HEK293T (cell line): ENCODE measurements around the gene ZNF263.

Experiments used
- CTCF ChIA-PET: fragments of 350-600 bp; formaldehyde crosslinking; extraction: SDS; loops from one replicate; lab custom pipeline; 2021; ENCODE audit warnings: antibody characterized with exemption, inconsistent platforms; lab: Yijun Ruan, JAX
- POLR2A ChIA-PET: fragments of 350-600 bp; formaldehyde crosslinking; extraction: SDS; loops from one replicate; lab custom pipeline; 2020; ENCODE audit warnings: antibody characterized with exemption, inconsistent platforms; lab: Yijun Ruan, JAX
- DNase-seq: peaks from one replicate; pipeline ENCODE4 v3.0.0; 2012; ENCODE audit warnings: mixed read lengths; ENCODE audit errors: extremely low spot score
- ARNT ChIP-seq: fragments of 450-650 bp; IDR thresholded peaks from 2 replicates; pipeline ENCODE4 v1.6.1; 2017; ENCODE audit warnings: mild to moderate bottlenecking
- BHLHE40 ChIP-seq: fragments of 450-650 bp; IDR thresholded peaks from 2 replicates; pipeline ENCODE4 v1.6.1; 2016; ENCODE audit warnings: mild to moderate bottlenecking, moderate library complexity, borderline replicate concordance
- CTBP1 ChIP-seq: fragments of 450-650 bp; IDR thresholded peaks from 2 replicates; pipeline ENCODE4 v1.6.1; 2016; ENCODE audit warnings: borderline replicate concordance
- ELF4 ChIP-seq: fragments of 450-650 bp; IDR thresholded peaks from 2 replicates; pipeline ENCODE4 v1.6.1; 2017; ENCODE audit warnings: antibody characterized with exemption
- FOXA1 ChIP-seq: fragments of 450-650 bp; IDR thresholded peaks from 2 replicates; pipeline ENCODE4 v1.6.1; 2016; ENCODE audit warnings: mild to moderate bottlenecking
- FOXK2 ChIP-seq: fragments of 450-650 bp; IDR thresholded peaks from 2 replicates; pipeline ENCODE4 v1.6.1; 2016; ENCODE audit warnings: mild to moderate bottlenecking
- FOXM1 ChIP-seq: fragments of 450-650 bp; IDR thresholded peaks from 2 replicates; pipeline ENCODE4 v1.6.1; 2017; ENCODE audit warnings: mild to moderate bottlenecking, borderline replicate concordance
- HDGF ChIP-seq: fragments of 450-650 bp; IDR thresholded peaks from 2 replicates; pipeline ENCODE4 v1.6.1; 2017; ENCODE audit warnings: antibody characterized with exemption, borderline replicate concordance
- L3MBTL2 ChIP-seq: fragments of 450-650 bp; conservative IDR thresholded peaks from 2 replicates; pipeline ENCODE4 v1.6.1; 2016; ENCODE audit warnings: mild to moderate bottlenecking
- LEF1 ChIP-seq: fragments of 450-650 bp; IDR thresholded peaks from 2 replicates; pipeline ENCODE4 v1.6.1; 2017; ENCODE audit warnings: mild to moderate bottlenecking, borderline replicate concordance
- NFRKB ChIP-seq: fragments of 450-650 bp; IDR thresholded peaks from 2 replicates; pipeline ENCODE4 v1.6.1; 2016; ENCODE audit warnings: mild to moderate bottlenecking, moderate library complexity
- PKNOX1 ChIP-seq: fragments of 450-650 bp; IDR thresholded peaks from 2 replicates; pipeline ENCODE4 v1.6.1; 2016
- SP1 ChIP-seq: fragments of 450-650 bp; IDR thresholded peaks from 2 replicates; pipeline ENCODE4 v1.6.1; 2017
- SUZ12 ChIP-seq: fragments of 450-650 bp; IDR thresholded peaks from 2 replicates; pipeline ENCODE4 v1.6.1; 2016; ENCODE audit warnings: mild to moderate bottlenecking
- TARDBP ChIP-seq: fragments of 450-650 bp; IDR thresholded peaks from 2 replicates; pipeline ENCODE4 v1.6.1; 2016
- ZNF384 ChIP-seq: fragments of 450-650 bp; IDR thresholded peaks from 2 replicates; pipeline ENCODE4 v1.6.1; 2016

The ZNF263 gene

GRCh38 chr16:3249020-3249419, 34.3 kb upstream of the ZNF263 start:
- CTCF ChIA-PET = no interaction called here

GRCh38 chr16:3249451-3249850, 33.8 kb upstream of the ZNF263 start:
- no peak for TF ChIP-seq NFRKB
- no peak for TF ChIP-seq BHLHE40
- TF ChIP-seq ELF4 = no peak
- TF ChIP-seq PKNOX1 = no peak
- no peak for TF ChIP-seq LEF1
- TF ChIP-seq CTBP1 = no peak
- no peak for TF ChIP-seq SUZ12
- no peak for TF ChIP-seq FOXA1
- no peak for TF ChIP-seq TARDBP
- TF ChIP-seq ZNF384 = no peak
- TF ChIP-seq FOXK2 = no peak
- TF ChIP-seq ARNT = no peak
- POLR2A ChIA-PET = no interaction called here
- CTCF ChIA-PET = no interaction called here
- DNase-seq = no peak

More at GRCh38 chr16:3249020-3249419, 34.3 kb upstream of the ZNF263 start:
- no peak for DNase-seq
- TF ChIP-seq SP1 (no peak), TARDBP (no peak), BHLHE40 (no peak), NFRKB (no peak), FOXA1 (no peak), ARNT (no peak), CTBP1 (no peak), LEF1 (no peak), L3MBTL2 (no peak), FOXK2 (no peak), ELF4 (no peak), PKNOX1 (no peak), HDGF (no peak), SUZ12 (no peak), ZNF384 (no peak)
- POLR2A ChIA-PET = interaction anchor here (1.3 kb wide), 1 partner anchor 34 kb away, joined by 5 read pairs; the partner anchor contains the start of gene ZNF263

GRCh38 chr16:3252967-3253366, 30.3 kb upstream of the ZNF263 start:
- TF ChIP-seq BHLHE40 (no peak), SUZ12 (no peak), PKNOX1 (no peak), NFRKB (no peak)
- POLR2A ChIA-PET = no interaction called here
- DNase-seq = no peak
- CTCF ChIA-PET = interaction anchor here (0.6 to 1.1 kb wide), 2 partner anchors 13 to 54 kb away, joined by 3 to 5 read pairs; no protein-coding TSS in a partner anchor

GRCh38 chr16:3254309-3254708, 29.0 kb upstream of the ZNF263 start:
- no peak for DNase-seq
- no peak for TF ChIP-seq ARNT
- TF ChIP-seq FOXM1 = no peak
- no peak for TF ChIP-seq L3MBTL2
- TF ChIP-seq ZNF384 = no peak
- no peak for TF ChIP-seq CTBP1
- no peak for TF ChIP-seq SUZ12
- no peak for TF ChIP-seq BHLHE40
- ChIA-PET POLR2A (interaction anchor here (1.0 kb wide), 1 partner anchor 9 kb away, joined by 3 read pairs; no protein-coding TSS in a partner anchor), CTCF (interaction anchor here (0.5 to 1.1 kb wide), 2 partner anchors 12 to 283 kb away, joined by 4 to 5 read pairs; no protein-coding TSS in a partner anchor)

GRCh38 chr16:3256146-3256865, 27.0 kb upstream of the ZNF263 start, which contains the start of gene MEFV:
MEFV (minus strand) TSS chr16:3256633; CDS start chr16:3256587, 46 bp downstream.
- no peak for TF ChIP-seq ZNF384
- no peak for TF ChIP-seq FOXK2
- no peak for TF ChIP-seq SUZ12
- TF ChIP-seq ARNT = no peak
- no peak for TF ChIP-seq L3MBTL2
- no peak for TF ChIP-seq BHLHE40
- no peak for TF ChIP-seq PKNOX1
- TF ChIP-seq NFRKB = no peak
- TF ChIP-seq HDGF = no peak
- TF ChIP-seq TARDBP = no peak
- TF ChIP-seq FOXA1 = no peak
- no peak for TF ChIP-seq ELF4
- no peak for TF ChIP-seq CTBP1
- no peak for TF ChIP-seq LEF1
- no peak for TF ChIP-seq SP1
- TF ChIP-seq FOXM1 = no peak
- CTCF ChIA-PET = no interaction called here
- DNase-seq = no peak
- POLR2A ChIA-PET = interaction anchor here (0.9 to 1.1 kb wide), 2 partner anchors 8 to 26 kb away, joined by 3 to 4 read pairs; partner anchors contain the start of gene ZNF263
